Sigmoid colon (tissue), 4 donors: ENCODE results near the gene CNNM3.

Experiments
- POLR2AphosphoS5 ChIP-seq, 4 donors: sonication (generic); formaldehyde crosslinking; IDR thresholded peaks; one replicate each; pipeline ENCODE4 v1.6.1; 2017; ENCODE audit warnings: antibody characterized with exemption in 4 of 4
- TF ChIP-seq, protein P1 (sequence below), 4 experiments: fragments of 450-650 bp in 3 of 4; fragments of 200-600 bp in 1 of 4; IDR thresholded peaks; one replicate each; pipeline ENCODE4 v1.5.1; 2016 to 2019; ENCODE audit warnings: antibody characterized with exemption in 4 of 4, mild to moderate bottlenecking in 3 of 4, moderate library complexity in 2 of 4

DNA sequence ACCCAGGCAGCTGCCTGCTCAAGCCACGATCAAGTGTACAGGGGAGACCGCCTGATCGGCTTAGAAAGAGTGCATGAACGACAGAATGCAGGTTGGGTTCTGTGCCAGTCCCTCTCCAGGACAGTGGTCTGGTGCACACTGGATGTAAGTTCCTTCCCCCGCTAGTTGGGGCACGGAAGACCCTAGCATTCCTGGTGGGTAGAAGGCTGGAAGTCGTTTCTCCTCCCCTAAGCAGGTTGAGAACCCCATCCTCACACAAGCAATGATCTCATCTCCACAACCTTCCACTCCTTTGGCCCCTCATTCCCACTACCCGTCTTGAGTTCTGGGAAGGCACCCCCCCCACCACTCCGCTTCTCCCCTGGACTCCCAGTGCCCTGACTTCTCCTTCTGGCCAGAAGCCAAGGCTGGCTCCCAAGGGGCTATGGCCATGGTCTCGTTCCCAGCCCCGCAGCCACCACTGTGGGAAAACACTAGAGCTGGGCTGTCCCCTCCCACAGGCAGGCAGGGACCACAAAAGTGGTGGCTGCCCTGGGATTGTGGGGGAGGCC is 43.1 kb downstream of the CNNM3 start:
- TF ChIP-seq, protein P1, sequence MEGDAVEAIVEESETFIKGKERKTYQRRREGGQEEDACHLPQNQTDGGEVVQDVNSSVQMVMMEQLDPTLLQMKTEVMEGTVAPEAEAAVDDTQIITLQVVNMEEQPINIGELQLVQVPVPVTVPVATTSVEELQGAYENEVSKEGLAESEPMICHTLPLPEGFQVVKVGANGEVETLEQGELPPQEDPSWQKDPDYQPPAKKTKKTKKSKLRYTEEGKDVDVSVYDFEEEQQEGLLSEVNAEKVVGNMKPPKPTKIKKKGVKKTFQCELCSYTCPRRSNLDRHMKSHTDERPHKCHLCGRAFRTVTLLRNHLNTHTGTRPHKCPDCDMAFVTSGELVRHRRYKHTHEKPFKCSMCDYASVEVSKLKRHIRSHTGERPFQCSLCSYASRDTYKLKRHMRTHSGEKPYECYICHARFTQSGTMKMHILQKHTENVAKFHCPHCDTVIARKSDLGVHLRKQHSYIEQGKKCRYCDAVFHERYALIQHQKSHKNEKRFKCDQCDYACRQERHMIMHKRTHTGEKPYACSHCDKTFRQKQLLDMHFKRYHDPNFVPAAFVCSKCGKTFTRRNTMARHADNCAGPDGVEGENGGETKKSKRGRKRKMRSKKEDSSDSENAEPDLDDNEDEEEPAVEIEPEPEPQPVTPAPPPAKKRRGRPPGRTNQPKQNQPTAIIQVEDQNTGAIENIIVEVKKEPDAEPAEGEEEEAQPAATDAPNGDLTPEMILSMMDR (IDR thresholded peaks at IDR 0.05) = no peak
- peak in 3 of 4 donors; percentile 0 to 29 (median 20) for TF ChIP-seq POLR2AphosphoS5 (IDR thresholded peaks at IDR 0.05)
